DMS79 (cell line): ENCODE data around the gene DNAJB12.
A peak's percentile ranks its signal among the peaks of the same experiment; 100 is the strongest.
"Not testable (repeated sequence)": the region's sequence is repeated elsewhere in the genome, so short reads cannot be mapped to it uniquely, and the experiment has no call there.

ENCODE experiments used
- DNase-seq: peaks from one replicate; lab custom pipeline; 2025; lab: John Stamatoyannopoulos, UW

Gene DNAJB12

GRCh38 chr10:72331575-72332422, 22.9 kb downstream of the DNAJB12 start:
- peak; percentile 91 for DNase-seq

GRCh38 chr10:72330069-72330426, 24.7 kb downstream of the DNAJB12 start:
- no peak for DNase-seq

- no peak for DNase-seq
These were observed 25.2 kb downstream of the DNAJB12 start for GRCh38 chr10:72329290-72330068.

GRCh38 chr10:72328829-72329204, 25.9 kb downstream of the DNAJB12 start:
- DNase-seq, result no peak

GRCh38 chr10:72328045-72328828, 26.5 kb downstream of the DNAJB12 start:
- no peak for DNase-seq

GRCh38 chr10:72326665-72327603, 27.8 kb downstream of the DNAJB12 start:
- not testable (repeated sequence) for DNase-seq

GRCh38 chr10:72325243-72326175, 29.2 kb downstream of the DNAJB12 start:
- peak; percentile 57 for DNase-seq

- no peak for DNase-seq
These were observed 30.9 kb downstream of the DNAJB12 start for GRCh38 chr10:72323771-72324191.

GRCh38 chr10:72323108-72323749, 31.5 kb downstream of the DNAJB12 start:
- DNase-seq, result no peak

GRCh38 chr10:72322280-72323058, 32.2 kb downstream of the DNAJB12 start:
- DNase-seq, result no peak

- DNase-seq, result no peak
These were observed 32.8 kb downstream of the DNAJB12 start for GRCh38 chr10:72322030-72322279.

- DNase-seq, result no peak
These were observed 33.3 kb downstream of the DNAJB12 start for GRCh38 chr10:72321248-72322029.

- no peak for DNase-seq
These were observed 34.0 kb downstream of the DNAJB12 start for GRCh38 chr10:72320676-72321247.

- peak; percentile 69 for DNase-seq
These were observed 35.1 kb downstream of the DNAJB12 start for GRCh38 chr10:72319416-72320254.

- DNase-seq, result no peak
These were observed 36.1 kb downstream of the DNAJB12 start for GRCh38 chr10:72318418-72319262.
